Measurements from ENCODE around the gene CD59. TPM values are rescaled to one million over a fixed set of nuclear protein-coding genes. Genes with fewer than 3 reads are reported as not detected.
A peak's percentile ranks its signal among the peaks of the same experiment; 100 is the strongest.

Gene CD59
- total RNA-seq, 2 experiments from 2014 or later: 35.2 to 37.8 TPM

DNA sequence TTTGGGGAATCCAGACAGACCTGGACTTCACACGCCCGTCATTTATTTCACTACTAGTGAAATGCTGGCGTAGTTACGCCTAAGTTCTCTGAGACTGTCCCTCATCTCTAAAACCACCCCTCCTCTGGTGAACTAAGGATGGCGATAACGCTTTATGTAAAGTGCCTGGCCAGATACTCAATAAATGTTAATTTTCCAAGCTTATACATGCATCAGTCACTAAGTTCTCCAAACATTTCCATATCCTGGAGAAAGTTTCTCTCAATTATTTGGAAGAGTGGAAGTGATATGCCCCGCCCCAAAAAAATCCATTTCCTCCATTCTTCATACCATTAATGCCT lies 39.2 kb upstream of the CD59 start:
- DNase-seq (peak in 1 of 14 experiments; percentile 11), ATAC-seq (ENCODE audit: poor library complexity) (no peak)
- Mint-ChIP-seq H3K4me1 (ENCODE audit: low read depth) (peaks cover 49% of the 10 kb centered on the region), H3K36me3 (ENCODE audit: low read depth) (peaks cover 25% of the 10 kb centered on the region), H3K27me3 (peaks cover 17% of the 10 kb centered on the region), H3K27ac (peak overlapping the region; percentile 97), H3K4me3 (peak overlapping the region; percentile 97), H3K9me3 (no peaks in the 10 kb centered on the region)
- Histone ChIP-seq H3K4me1 (ENCODE audit: insufficient read depth, low read length) (peaks cover 41% of the 10 kb centered on the region), H3K27ac (ENCODE audit: low read depth in 1 of 2, low read length in 2 of 2) (no peak overlapping the region), H3K27me3 (ENCODE audit: control insufficient read depth in 1 of 2, insufficient read depth in 2 of 2, low read length in 2 of 2) (peaks cover 0 to 11% of the 10 kb centered on the region in 2 experiments), H3K9me3 (ENCODE audit: control insufficient read depth in 1 of 2, insufficient read depth in 1 of 2, low read length in 2 of 2) (no peaks in the 10 kb centered on the region), H3K4me3 (ENCODE audit: low read length) (no peak overlapping the region), H3K36me3 (ENCODE audit: insufficient read depth, low read length) (peaks cover 2% of the 10 kb centered on the region)
- intact Hi-C loops (cut with DNase I, micrococcal nuclease): loop anchor here (2.0 to 10.0 kb wide), 5 partner anchors 39 to 1139 kb away; partner anchors contain the start of genes C11orf91 (in 2 of the 2), APIP (in 1 of the 2), CAT (in 1 of the 2) and CD59 (in 1 of the 2)
- ChIA-PET CTCF (interaction anchor here (1.4 kb wide), 1 partner anchor 33 kb away, joined by 4 read pairs; no protein-coding TSS in a partner anchor), POLR2A (interaction anchor here (0.5 to 2.8 kb wide), 7 partner anchors 13 to 276 kb away, joined by 3 to 16 read pairs (median 4); partner anchors contain the start of gene CD59)
- TF ChIP-seq CTCF (IDR thresholded peaks at IDR 0.05): no peak

- Histone ChIP-seq H3K27ac (ENCODE audit: low read depth in 1 of 2, low read length in 2 of 2) (peak overlapping the region; percentile 52 to 56), H3K4me1 (ENCODE audit: insufficient read depth, low read length) (peaks cover 41% of the 10 kb centered on the region), H3K36me3 (ENCODE audit: insufficient read depth, low read length) (peaks cover 5% of the 10 kb centered on the region), H3K27me3 (ENCODE audit: control insufficient read depth in 1 of 2, insufficient read depth in 2 of 2, low read length in 2 of 2) (peaks cover 0 to 11% of the 10 kb centered on the region in 2 experiments), H3K9me3 (ENCODE audit: control insufficient read depth in 1 of 2, insufficient read depth in 1 of 2, low read length in 2 of 2) (no peaks in the 10 kb centered on the region), H3K4me3 (ENCODE audit: low read length) (peak overlapping the region; percentile 73)
- ATAC-seq (ENCODE audit: poor library complexity) (no peak), DNase-seq (no peak)
- Mint-ChIP-seq H3K27ac (peak overlapping the region; percentile 97), H3K9me3 (no peaks in the 10 kb centered on the region), H3K4me1 (ENCODE audit: low read depth) (peaks cover 55% of the 10 kb centered on the region), H3K4me3 (peak overlapping the region; percentile 97), H3K36me3 (ENCODE audit: low read depth) (peaks cover 30% of the 10 kb centered on the region), H3K27me3 (peaks cover 12% of the 10 kb centered on the region)
- CTCF ChIA-PET: interaction anchor here (1.4 kb wide), 1 partner anchor 33 kb away, joined by 4 read pairs; no protein-coding TSS in a partner anchor
- intact Hi-C loops (cut with DNase I, micrococcal nuclease): loop anchor here (2.0 to 10.0 kb wide), 7 partner anchors 38 to 1140 kb away; partner anchors contain the start of genes C11orf91 (in 2 of the 2), APIP (in 1 of the 2), CAPRIN1 (in 1 of the 2) and CAT (in 1 of the 2)
- POLR2A ChIA-PET: interaction anchor here (0.5 to 2.8 kb wide), 10 partner anchors 12 to 613 kb away, joined by 3 to 16 read pairs (median 4); partner anchors contain the start of genes CD59, CSTF3 and NAT10
- no peak for TF ChIP-seq CTCF (IDR thresholded peaks at IDR 0.05)
These were observed 38.7 kb upstream of the CD59 start for GRCh38 chr11:33774736-33775466.

GRCh38 chr11:33773987-33774735 lies 37.9 kb upstream of the CD59 start, which contains the start of gene FBXO3:
Gene FBXO3, minus strand, starts transcription at chr11:33774520. Its CDS starts 23 bp downstream, at chr11:33774497.
- H3K36me3 Mint-ChIP-seq (ENCODE audit: low read depth): peaks cover 37% of the 10 kb centered on the region
- Histone ChIP-seq H3K27ac (ENCODE audit: low read depth in 1 of 2, low read length in 2 of 2) (peak within 1 kb of the TSS; percentile 64 to 75), H3K9me3 (ENCODE audit: control insufficient read depth in 1 of 2, insufficient read depth in 1 of 2, low read length in 2 of 2) (no peaks in the 10 kb centered on the region), H3K4me1 (ENCODE audit: insufficient read depth, low read length) (peaks cover 41% of the 10 kb centered on the region), H3K27me3 (ENCODE audit: control insufficient read depth in 1 of 2, insufficient read depth in 2 of 2, low read length in 2 of 2) (peaks cover 0 to 7% of the 10 kb centered on the region in 2 experiments), H3K36me3 (ENCODE audit: insufficient read depth, low read length) (peaks cover 13% of the 10 kb centered on the region), H3K4me3 (ENCODE audit: low read length) (peak within 1 kb of the TSS; percentile 73)
- peak within 1 kb of the TSS; percentile 97 for H3K27ac Mint-ChIP-seq
- no peaks in the 10 kb centered on the region for H3K9me3 Mint-ChIP-seq
- ChIA-PET POLR2A (interaction anchor here (1.0 to 2.8 kb wide), 11 partner anchors 19 to 613 kb away, joined by 3 to 16 read pairs (median 4); partner anchors contain the start of genes CD59, CSTF3 and NAT10), CTCF (no interaction called here)
- DNase-seq: peak; percentile 78 to 95 (median 86)
- H3K4me3 Mint-ChIP-seq: peak within 1 kb of the TSS; percentile 97
- ATAC-seq (ENCODE audit: poor library complexity): peak; percentile 86
- H3K27me3 Mint-ChIP-seq: peaks cover 8% of the 10 kb centered on the region
- H3K4me1 Mint-ChIP-seq (ENCODE audit: low read depth): peaks cover 61% of the 10 kb centered on the region
- intact Hi-C loops (cut with DNase I, micrococcal nuclease): loop anchor here (2.0 to 10.0 kb wide), 7 partner anchors 37 to 1141 kb away; partner anchors contain the start of genes C11orf91 (in 2 of the 2), APIP (in 1 of the 2), CAPRIN1 (in 1 of the 2) and CAT (in 1 of the 2)
- TF ChIP-seq CTCF (IDR thresholded peaks at IDR 0.05): no peak

All from CD4-positive, alpha-beta T cell (primary cell).